ENCODE data around the gene HLX. TPM values are rescaled to one million over a fixed set of nuclear protein-coding genes. Genes with fewer than 3 reads are reported as not detected.

Gene HLX
- polyA plus RNA-seq, 6 donors from 2014 or later = 0.92 to 3.5 (median 2.7) TPM; not detected in 1

GRCh38 chr1:220876511-220877376 lies 2.5 kb upstream of the HLX start:
- DNase-seq (peak; percentile 47), ATAC-seq (ENCODE audit: low read depth in 2 of 2) (peak; percentile 32 to 39)
- H3K27me3 Mint-ChIP-seq = peaks cover 8 to 27% (median 18%) of the 10 kb centered on the region in 3 donors
- H3K27ac Mint-ChIP-seq = peak overlapping the region in 5 of 6 donors; percentile 4 to 92 (median 89)
- peak overlapping the region; percentile 88 to 98 (median 94) for H3K4me3 Mint-ChIP-seq
- no peaks in the 10 kb centered on the region for H3K36me3 Mint-ChIP-seq
- H3K9me3 Mint-ChIP-seq = no peaks in the 10 kb centered on the region
- peaks cover 45 to 47% (median 45%) of the 10 kb centered on the region in 3 donors for H3K4me1 Mint-ChIP-seq

DNA sequence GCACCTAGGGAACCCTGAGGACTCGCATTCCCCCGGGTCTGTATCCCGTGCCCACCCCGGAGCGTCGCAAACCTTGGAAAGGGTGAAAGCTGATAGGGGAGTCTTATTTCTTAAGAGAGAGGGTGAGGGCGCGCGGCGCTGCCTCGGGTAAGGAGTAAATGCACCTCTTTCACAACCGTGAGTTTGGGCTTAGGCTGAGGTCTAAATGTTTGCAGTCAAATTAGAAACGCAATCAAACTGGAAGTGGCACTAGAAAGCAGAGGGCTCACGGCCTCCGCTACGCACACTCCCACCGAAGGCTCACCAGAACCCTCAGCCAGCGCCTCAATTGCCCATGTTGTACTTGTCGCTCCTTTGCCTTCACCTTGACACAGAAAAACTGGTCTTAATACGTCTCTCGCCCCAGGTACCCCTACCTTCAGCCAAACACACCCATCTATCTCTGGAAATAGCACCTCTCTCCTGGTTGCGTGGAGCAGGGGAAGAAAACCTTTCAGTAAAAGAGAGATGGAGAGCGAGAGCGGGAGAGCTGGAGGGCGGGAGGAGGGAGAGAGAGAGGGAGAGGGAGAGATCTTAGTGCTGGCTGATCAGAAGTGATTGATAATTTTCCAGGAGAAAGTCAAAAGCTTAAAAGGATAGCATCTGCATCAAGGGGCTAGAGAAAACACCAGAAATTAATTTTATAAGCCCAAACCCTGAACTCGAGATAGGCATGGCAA lies 1.7 kb upstream of the HLX start:
- Mint-ChIP-seq H3K36me3 (no peaks in the 10 kb centered on the region), H3K27me3 (peaks cover 8 to 35% (median 18%) of the 10 kb centered on the region in 3 donors), H3K4me3 (peak overlapping the region; percentile 88 to 98 (median 94)), H3K4me1 (peaks cover 45 to 52% (median 45%) of the 10 kb centered on the region in 3 donors), H3K27ac (peak overlapping the region; percentile 4 to 95 (median 80)), H3K9me3 (no peaks in the 10 kb centered on the region)
- ATAC-seq (ENCODE audit: low read depth in 2 of 2) (no peak), DNase-seq (no peak)

DNA sequence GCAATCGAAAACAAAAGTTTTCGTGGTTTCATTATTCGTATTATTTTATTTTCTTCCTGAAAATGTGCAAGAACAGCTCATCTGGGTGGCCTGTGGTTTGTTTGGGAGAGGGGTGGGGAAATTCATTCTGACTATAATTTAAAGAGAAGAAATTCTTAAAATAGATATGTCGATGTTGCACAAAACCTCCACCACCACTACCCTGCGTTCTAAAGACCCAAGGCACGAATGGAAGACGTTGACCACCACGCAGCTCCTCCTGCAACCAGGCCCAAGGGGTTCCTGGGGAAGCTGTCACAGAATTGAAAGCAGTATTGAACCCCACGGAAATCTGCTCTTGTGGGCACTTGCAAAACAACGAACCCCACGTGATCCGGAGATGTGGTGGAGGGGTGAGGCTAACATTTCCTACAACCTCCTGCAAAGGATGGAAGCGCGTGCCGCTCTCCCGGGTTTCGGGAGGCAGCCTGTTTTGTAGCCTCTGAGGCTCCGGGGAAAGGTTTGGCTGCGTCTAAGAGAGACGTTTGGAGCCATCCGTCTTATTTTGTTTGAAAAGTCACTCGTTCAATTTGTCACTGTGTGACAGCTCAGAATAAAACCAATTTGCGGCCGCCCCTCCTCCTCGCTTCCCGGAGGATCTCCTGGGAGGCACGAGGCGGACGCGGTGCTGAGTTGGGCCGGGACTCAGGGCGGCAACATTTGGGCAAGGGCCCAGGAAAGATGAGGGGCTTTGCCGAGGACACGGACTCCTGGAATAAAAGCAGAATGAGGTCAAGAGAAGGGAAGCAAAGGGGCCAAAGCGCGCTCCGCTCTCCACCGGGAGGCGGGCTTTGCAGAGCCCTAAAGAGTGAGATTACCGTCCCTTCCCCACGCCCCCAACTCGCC lies 810 bp upstream of the HLX start:
- H3K27ac Mint-ChIP-seq = peak overlapping the region; percentile 47 to 95 (median 85)
- peaks cover 45 to 52% (median 45%) of the 10 kb centered on the region in 3 donors for H3K4me1 Mint-ChIP-seq
- H3K27me3 Mint-ChIP-seq = peaks cover 8 to 41% (median 18%) of the 10 kb centered on the region in 3 donors
- H3K9me3 Mint-ChIP-seq = no peaks in the 10 kb centered on the region
- peak overlapping the region; percentile 88 to 98 (median 94) for H3K4me3 Mint-ChIP-seq
- DNase-seq (peak; percentile 25), ATAC-seq (ENCODE audit: low read depth in 2 of 2) (no peak)
- H3K36me3 Mint-ChIP-seq = peaks cover 0 to 2% of the 10 kb centered on the region in 2 donors

DNA sequence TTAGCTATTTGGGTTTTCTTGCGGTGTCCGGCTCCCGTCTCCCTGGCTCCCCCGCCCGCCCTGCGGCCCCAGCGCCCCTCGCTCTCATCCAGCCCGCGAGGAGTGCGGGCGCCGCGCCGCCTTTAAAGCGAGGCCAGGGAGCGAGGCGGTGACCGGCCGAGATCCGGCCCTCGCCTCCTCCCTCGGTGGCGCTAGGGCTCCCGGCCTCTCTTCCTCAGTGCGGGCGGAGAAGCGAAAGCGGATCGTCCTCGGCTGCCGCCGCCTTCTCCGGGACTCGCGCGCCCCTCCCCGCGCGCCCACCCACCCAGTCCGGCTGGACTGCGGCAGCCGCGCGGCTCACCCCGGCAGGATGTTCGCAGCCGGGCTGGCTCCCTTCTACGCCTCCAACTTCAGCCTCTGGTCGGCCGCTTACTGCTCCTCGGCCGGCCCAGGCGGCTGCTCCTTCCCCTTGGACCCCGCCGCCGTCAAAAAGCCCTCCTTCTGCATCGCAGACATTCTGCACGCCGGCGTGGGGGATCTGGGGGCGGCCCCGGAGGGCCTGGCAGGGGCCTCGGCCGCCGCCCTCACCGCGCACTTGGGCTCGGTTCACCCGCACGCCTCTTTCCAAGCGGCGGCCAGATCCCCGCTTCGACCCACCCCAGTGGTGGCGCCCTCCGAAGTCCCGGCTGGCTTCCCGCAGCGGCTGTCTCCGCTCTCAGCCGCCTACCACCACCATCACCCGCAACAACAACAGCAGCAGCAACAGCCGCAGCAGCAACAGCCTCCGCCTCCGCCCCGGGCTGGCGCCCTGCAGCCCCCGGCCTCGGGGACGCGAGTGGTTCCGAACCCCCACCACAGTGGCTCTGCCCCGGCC lies 492 bp downstream of the HLX start:
- DNase-seq (peak; percentile 37), ATAC-seq (ENCODE audit: low read depth in 2 of 2) (peak; percentile 20 to 29)
- peak overlapping the region; percentile 88 to 98 (median 94) for H3K4me3 Mint-ChIP-seq
- peaks cover 8 to 53% (median 18%) of the 10 kb centered on the region in 3 donors for H3K27me3 Mint-ChIP-seq
- no peaks in the 10 kb centered on the region for H3K9me3 Mint-ChIP-seq
- peaks cover 44 to 52% (median 45%) of the 10 kb centered on the region in 3 donors for H3K4me1 Mint-ChIP-seq
- peak overlapping the region in 4 of 6 donors; percentile 69 to 92 (median 90) for H3K27ac Mint-ChIP-seq
- peaks cover 1 to 15% of the 10 kb centered on the region in 2 donors for H3K36me3 Mint-ChIP-seq

DNA sequence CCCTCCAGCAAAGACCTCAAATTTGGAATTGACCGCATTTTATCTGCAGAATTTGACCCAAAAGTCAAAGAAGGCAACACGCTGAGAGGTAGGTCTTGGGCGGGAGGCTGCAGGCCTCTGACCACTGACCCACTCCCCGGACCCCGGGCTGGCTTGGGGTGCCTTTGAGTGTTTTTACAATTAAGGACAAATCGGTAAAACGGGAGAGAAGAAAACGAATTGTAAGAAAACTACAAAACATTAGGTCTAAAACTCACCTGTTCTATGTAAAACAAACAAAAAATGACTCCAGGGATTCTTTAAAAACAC lies 1.1 kb downstream of the HLX start:
- Mint-ChIP-seq H3K27ac (peak overlapping the region in 4 of 6 donors; percentile 69 to 92 (median 90)), H3K4me1 (peaks cover 40 to 52% (median 45%) of the 10 kb centered on the region in 3 donors), H3K4me3 (peak overlapping the region; percentile 88 to 98 (median 94)), H3K9me3 (no peaks in the 10 kb centered on the region), H3K27me3 (peaks cover 9 to 59% (median 18%) of the 10 kb centered on the region in 3 donors), H3K36me3 (peaks cover 7 to 18% of the 10 kb centered on the region in 2 donors)
- DNase-seq (no peak), ATAC-seq (ENCODE audit: low read depth in 2 of 2) (no peak)

DNA sequence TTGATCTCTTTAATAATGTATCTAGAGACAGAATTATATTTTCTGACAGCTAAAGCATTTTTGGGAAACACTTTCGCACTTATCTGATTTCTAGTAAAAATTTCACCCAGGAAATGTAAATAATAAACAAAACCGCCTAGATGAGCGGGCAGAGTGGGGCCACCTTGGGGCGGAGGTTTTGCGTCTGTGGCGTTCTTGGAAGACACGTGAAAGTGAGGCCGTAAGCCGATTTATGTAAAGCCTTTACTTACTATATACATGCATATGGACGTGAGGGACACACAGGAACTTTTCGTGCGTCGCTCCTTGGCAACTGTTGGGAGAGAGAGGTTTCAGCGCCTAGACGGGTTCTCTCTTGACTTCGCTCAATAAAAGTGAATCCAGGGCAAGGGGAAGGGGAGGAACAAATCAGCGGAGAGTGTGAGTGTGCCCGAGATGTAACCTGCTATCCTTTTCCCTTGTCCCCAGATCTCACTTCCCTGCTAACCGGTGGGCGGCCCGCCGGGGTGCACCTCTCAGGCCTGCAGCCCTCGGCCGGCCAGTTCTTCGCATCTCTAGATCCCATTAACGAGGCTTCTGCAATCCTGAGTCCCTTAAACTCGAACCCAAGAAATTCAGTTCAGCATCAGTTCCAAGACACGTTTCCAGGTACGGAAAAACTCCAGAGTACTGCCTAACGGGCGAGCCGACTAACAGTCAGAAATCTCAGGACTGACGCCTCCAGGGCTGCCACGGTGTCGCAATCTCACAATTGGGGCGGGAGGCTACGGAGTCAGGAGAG lies 1.7 kb downstream of the HLX start:
- ATAC-seq (ENCODE audit: low read depth in 2 of 2) (no peak), DNase-seq (peak; percentile 40)
- Mint-ChIP-seq H3K27ac (peak overlapping the region; percentile 14 to 92 (median 82)), H3K4me1 (peaks cover 40 to 52% (median 45%) of the 10 kb centered on the region in 3 donors), H3K9me3 (no peaks in the 10 kb centered on the region), H3K4me3 (peak overlapping the region; percentile 88 to 98 (median 94)), H3K36me3 (peaks cover 10 to 19% of the 10 kb centered on the region in 2 donors), H3K27me3 (peaks cover 15 to 64% (median 23%) of the 10 kb centered on the region in 3 donors)

GRCh38 chr1:220882061-220882891 lies 3.0 kb downstream of the HLX start:
- peak overlapping the region in 5 of 8 donors; percentile 28 to 94 (median 59) for H3K4me3 Mint-ChIP-seq
- H3K4me1 Mint-ChIP-seq = peaks cover 30 to 45% (median 40%) of the 10 kb centered on the region in 3 donors
- ATAC-seq (ENCODE audit: low read depth in 2 of 2) (no peak), DNase-seq (no peak)
- peaks cover 0 to 1% (median 0%) of the 10 kb centered on the region in 7 donors for H3K9me3 Mint-ChIP-seq
- H3K27ac Mint-ChIP-seq = no peak overlapping the region
- H3K27me3 Mint-ChIP-seq = peaks cover 29 to 77% (median 32%) of the 10 kb centered on the region in 3 donors
- H3K36me3 Mint-ChIP-seq = peaks cover 10 to 26% of the 10 kb centered on the region in 2 donors

DNA sequence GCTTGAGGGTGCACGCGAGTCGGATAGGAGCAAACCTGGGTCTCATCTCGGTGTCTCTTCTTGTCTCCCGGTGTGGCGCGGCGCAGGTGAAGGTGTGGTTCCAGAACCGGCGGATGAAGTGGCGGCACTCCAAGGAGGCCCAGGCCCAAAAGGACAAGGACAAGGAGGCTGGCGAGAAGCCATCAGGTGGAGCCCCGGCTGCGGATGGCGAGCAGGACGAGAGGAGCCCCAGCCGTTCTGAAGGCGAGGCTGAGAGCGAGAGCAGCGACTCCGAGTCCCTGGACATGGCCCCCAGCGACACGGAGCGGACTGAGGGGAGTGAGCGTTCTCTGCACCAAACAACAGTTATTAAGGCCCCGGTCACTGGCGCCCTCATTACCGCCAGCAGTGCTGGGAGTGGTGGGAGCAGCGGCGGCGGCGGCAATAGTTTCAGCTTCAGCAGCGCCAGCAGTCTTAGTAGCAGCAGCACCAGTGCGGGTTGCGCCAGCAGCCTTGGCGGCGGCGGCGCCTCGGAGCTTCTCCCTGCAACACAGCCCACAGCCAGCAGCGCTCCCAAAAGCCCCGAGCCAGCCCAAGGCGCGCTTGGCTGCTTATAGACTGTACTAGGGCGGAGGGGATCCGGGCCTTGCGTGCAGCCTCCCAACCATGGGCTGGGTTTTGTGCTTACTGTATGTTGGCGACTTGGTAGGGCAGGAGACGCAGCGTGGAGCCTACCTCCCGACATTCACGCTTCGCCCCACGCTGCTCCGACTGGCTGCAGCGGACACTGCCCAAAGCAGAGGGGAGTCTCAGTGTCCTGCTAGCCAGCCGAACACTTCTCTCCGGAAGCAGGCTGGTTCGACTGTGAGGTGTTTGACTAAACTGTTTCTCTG lies 5.1 kb downstream of the HLX start:
- Mint-ChIP-seq H3K27me3 (peaks cover 50 to 85% (median 52%) of the 10 kb centered on the region in 3 donors), H3K36me3 (peaks cover 10 to 26% of the 10 kb centered on the region in 2 donors), H3K4me3 (no peak overlapping the region), H3K9me3 (peaks cover 0 to 1% (median 0%) of the 10 kb centered on the region in 7 donors), H3K4me1 (peaks cover 28 to 37% (median 35%) of the 10 kb centered on the region in 3 donors), H3K27ac (no peak overlapping the region)
- ATAC-seq (ENCODE audit: low read depth in 2 of 2) (no peak), DNase-seq (no peak)

DNA sequence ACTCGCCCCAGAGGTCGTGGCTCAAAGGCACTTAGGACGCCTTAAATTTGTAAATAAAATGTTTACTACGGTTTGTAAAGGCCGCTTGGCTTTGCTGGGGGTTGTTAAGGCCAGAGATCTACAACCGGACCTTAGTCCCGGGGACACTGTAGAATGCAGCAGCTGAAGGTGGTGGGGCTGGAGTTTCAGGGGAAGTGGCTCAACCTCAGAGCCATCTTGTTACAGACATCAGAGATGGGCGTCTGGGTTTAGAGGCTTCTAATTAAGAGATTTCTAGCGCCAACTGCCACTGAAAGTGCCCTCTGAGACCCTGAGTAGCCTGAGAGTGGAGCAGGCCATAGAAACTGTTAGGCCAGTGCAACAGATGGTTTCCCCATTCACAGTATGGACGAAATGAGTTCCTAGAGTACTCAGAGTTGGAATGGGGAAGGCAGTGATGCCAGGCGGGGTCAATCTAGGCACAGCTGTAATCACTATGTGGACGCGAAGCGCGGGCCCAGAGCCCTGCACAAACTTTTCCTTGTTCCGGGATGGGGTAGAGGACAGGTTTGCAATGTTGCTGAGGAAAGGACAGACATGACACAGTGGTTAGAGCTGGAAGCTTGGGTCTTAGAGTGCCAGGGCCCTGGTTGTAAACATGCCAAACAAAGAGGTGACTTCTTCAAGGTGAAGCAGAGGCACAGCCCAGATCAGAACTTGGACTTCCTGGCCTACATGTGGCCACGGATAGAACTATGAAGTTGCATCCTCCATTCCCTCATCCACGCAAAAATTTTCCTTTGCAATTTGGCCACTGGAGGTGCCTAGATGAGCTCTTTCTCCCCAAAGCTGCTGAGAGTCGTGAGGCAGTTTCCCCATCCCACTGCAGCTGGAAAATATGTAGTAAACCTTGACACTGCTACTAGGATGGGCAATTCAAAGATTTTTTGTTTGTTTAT lies 6.0 kb downstream of the HLX start:
- peaks cover 59 to 92% (median 61%) of the 10 kb centered on the region in 3 donors for H3K27me3 Mint-ChIP-seq
- H3K36me3 Mint-ChIP-seq = peaks cover 10 to 26% of the 10 kb centered on the region in 2 donors
- peaks cover 24 to 36% (median 33%) of the 10 kb centered on the region in 3 donors for H3K4me1 Mint-ChIP-seq
- no peak overlapping the region for H3K4me3 Mint-ChIP-seq
- peaks cover 0 to 1% (median 0%) of the 10 kb centered on the region in 7 donors for H3K9me3 Mint-ChIP-seq
- H3K27ac Mint-ChIP-seq = peak overlapping the region in 1 of 6 donors; percentile 56
- DNase-seq (no peak), ATAC-seq (ENCODE audit: low read depth in 2 of 2) (no peak)

Measured in naive B cell (primary cell).